ENCODE results near the gene KIFAP3.
A peak's percentile ranks its signal among the peaks of the same experiment; 100 is the strongest.
"Not testable (repeated sequence)": the region's sequence is repeated elsewhere in the genome, so short reads cannot be mapped to it uniquely, and the experiment has no call there.

KIFAP3 gene

GRCh38 chr1:170076952-170077351, 2.5 kb upstream of the KIFAP3 start:
- not testable (repeated sequence) for H2AFZ ChIP-seq (ENCODE audit: low read depth, low read length); H3K36me3 ChIP-seq (ENCODE audit: insufficient read depth, low read length); H3K4me1 ChIP-seq (ENCODE audit: insufficient read depth, low read length); H3K9me3 ChIP-seq (ENCODE audit: low read length); H3K27me3 ChIP-seq (ENCODE audit: insufficient read depth, low read length); H3K4me3 ChIP-seq (ENCODE audit: low read length)

GRCh38 chr1:170076199-170076598, 1.7 kb upstream of the KIFAP3 start:
- Histone ChIP-seq H3K4me1 (ENCODE audit: insufficient read depth, low read length) (peaks cover 6% of the 10 kb centered on the region), H3K9me3 (ENCODE audit: low read length) (no peaks in the 10 kb centered on the region), H2AFZ (ENCODE audit: low read depth, low read length) (no peak overlapping the region), H3K27me3 (ENCODE audit: insufficient read depth, low read length) (no peaks in the 10 kb centered on the region), H3K36me3 (ENCODE audit: insufficient read depth, low read length) (no peaks in the 10 kb centered on the region), H3K4me3 (ENCODE audit: low read length) (no peak overlapping the region)

- H2AFZ ChIP-seq (ENCODE audit: low read depth, low read length), result peak overlapping the region; percentile 94
- no peaks in the 10 kb centered on the region for H3K36me3 ChIP-seq (ENCODE audit: insufficient read depth, low read length)
- H3K4me3 ChIP-seq (ENCODE audit: low read length), result peak overlapping the region; percentile 66
These were observed 691 bp upstream of the KIFAP3 start for GRCh38 chr1:170075186-170075585.

GRCh38 chr1:170073893-170074249, 624 bp downstream of the KIFAP3 start:
- Histone ChIP-seq H3K36me3 (ENCODE audit: insufficient read depth, low read length) (no peaks in the 10 kb centered on the region), H3K4me3 (ENCODE audit: low read length) (peak overlapping the region; percentile 66), H2AFZ (ENCODE audit: low read depth, low read length) (peak overlapping the region; percentile 94), H3K27me3 (ENCODE audit: insufficient read depth, low read length) (no peaks in the 10 kb centered on the region), H3K9me3 (ENCODE audit: low read length) (no peaks in the 10 kb centered on the region), H3K4me1 (ENCODE audit: insufficient read depth, low read length) (peaks cover 6% of the 10 kb centered on the region)

More at GRCh38 chr1:170075186-170075585, 691 bp upstream of the KIFAP3 start:
- H3K4me1 ChIP-seq (ENCODE audit: insufficient read depth, low read length), result peaks cover 6% of the 10 kb centered on the region
- H3K27me3 ChIP-seq (ENCODE audit: insufficient read depth, low read length), result no peaks in the 10 kb centered on the region
- no peaks in the 10 kb centered on the region for H3K9me3 ChIP-seq (ENCODE audit: low read length)

GRCh38 chr1:170071378-170071777, 3.1 kb downstream of the KIFAP3 start:
- Histone ChIP-seq H3K9me3 (ENCODE audit: low read length) (no peaks in the 10 kb centered on the region), H3K4me3 (ENCODE audit: low read length) (no peak overlapping the region), H3K27me3 (ENCODE audit: insufficient read depth, low read length) (no peaks in the 10 kb centered on the region), H3K4me1 (ENCODE audit: insufficient read depth, low read length) (peaks cover 6% of the 10 kb centered on the region), H2AFZ (ENCODE audit: low read depth, low read length) (no peak overlapping the region), H3K36me3 (ENCODE audit: insufficient read depth, low read length) (no peaks in the 10 kb centered on the region)

GRCh38 chr1:170068923-170069322, 5.6 kb downstream of the KIFAP3 start:
- Histone ChIP-seq H3K36me3 (ENCODE audit: insufficient read depth, low read length) (no peaks in the 10 kb centered on the region), H3K27me3 (ENCODE audit: insufficient read depth, low read length) (no peaks in the 10 kb centered on the region), H2AFZ (ENCODE audit: low read depth, low read length) (no peak overlapping the region), H3K4me3 (ENCODE audit: low read length) (no peak overlapping the region), H3K4me1 (ENCODE audit: insufficient read depth, low read length) (peaks cover 3% of the 10 kb centered on the region), H3K9me3 (ENCODE audit: low read length) (no peaks in the 10 kb centered on the region)

GRCh38 chr1:170067253-170067819, 7.2 kb downstream of the KIFAP3 start:
- Histone ChIP-seq H2AFZ (ENCODE audit: low read depth, low read length) (no peak overlapping the region), H3K4me1 (ENCODE audit: insufficient read depth, low read length) (no peaks in the 10 kb centered on the region), H3K36me3 (ENCODE audit: insufficient read depth, low read length) (no peaks in the 10 kb centered on the region), H3K27me3 (ENCODE audit: insufficient read depth, low read length) (no peaks in the 10 kb centered on the region), H3K4me3 (ENCODE audit: low read length) (no peak overlapping the region), H3K9me3 (ENCODE audit: low read length) (no peaks in the 10 kb centered on the region)

- Histone ChIP-seq H3K27me3 (ENCODE audit: insufficient read depth, low read length) (no peaks in the 10 kb centered on the region), H3K9me3 (ENCODE audit: low read length) (no peaks in the 10 kb centered on the region), H2AFZ (ENCODE audit: low read depth, low read length) (no peak overlapping the region), H3K4me3 (ENCODE audit: low read length) (no peak overlapping the region), H3K36me3 (ENCODE audit: insufficient read depth, low read length) (no peaks in the 10 kb centered on the region), H3K4me1 (ENCODE audit: insufficient read depth, low read length) (no peaks in the 10 kb centered on the region)
These were observed 9.7 kb downstream of the KIFAP3 start for GRCh38 chr1:170064821-170065220.

- Histone ChIP-seq H3K4me1 (ENCODE audit: insufficient read depth, low read length) (no peaks in the 10 kb centered on the region), H3K9me3 (ENCODE audit: low read length) (no peaks in the 10 kb centered on the region), H2AFZ (ENCODE audit: low read depth, low read length) (no peak overlapping the region), H3K4me3 (ENCODE audit: low read length) (no peak overlapping the region), H3K27me3 (ENCODE audit: insufficient read depth, low read length) (no peaks in the 10 kb centered on the region), H3K36me3 (ENCODE audit: insufficient read depth, low read length) (no peaks in the 10 kb centered on the region)
These were observed 11.2 kb downstream of the KIFAP3 start for GRCh38 chr1:170063109-170063826.

- not testable (repeated sequence) for H3K4me1 ChIP-seq (ENCODE audit: insufficient read depth, low read length); H3K36me3 ChIP-seq (ENCODE audit: insufficient read depth, low read length); H3K9me3 ChIP-seq (ENCODE audit: low read length); H3K27me3 ChIP-seq (ENCODE audit: insufficient read depth, low read length); H2AFZ ChIP-seq (ENCODE audit: low read depth, low read length); H3K4me3 ChIP-seq (ENCODE audit: low read length)
These were observed 12.8 kb downstream of the KIFAP3 start for GRCh38 chr1:170061676-170062075.

GRCh38 chr1:170060015-170060520, 14.4 kb downstream of the KIFAP3 start:
- not testable (repeated sequence) for H3K36me3 ChIP-seq (ENCODE audit: insufficient read depth, low read length); H3K9me3 ChIP-seq (ENCODE audit: low read length); H3K4me1 ChIP-seq (ENCODE audit: insufficient read depth, low read length); H3K4me3 ChIP-seq (ENCODE audit: low read length); H2AFZ ChIP-seq (ENCODE audit: low read depth, low read length); H3K27me3 ChIP-seq (ENCODE audit: insufficient read depth, low read length)

GRCh38 chr1:170049176-170049800, 25.2 kb downstream of the KIFAP3 start:
- H3K4me1 ChIP-seq (ENCODE audit: insufficient read depth, low read length), result no peaks in the 10 kb centered on the region
- H3K36me3 ChIP-seq (ENCODE audit: insufficient read depth, low read length), result no peaks in the 10 kb centered on the region
- H3K27me3 ChIP-seq (ENCODE audit: insufficient read depth, low read length), result no peaks in the 10 kb centered on the region

GRCh38 chr1:170048515-170048914, 26.0 kb downstream of the KIFAP3 start:
- Histone ChIP-seq H3K27me3 (ENCODE audit: insufficient read depth, low read length) (no peaks in the 10 kb centered on the region), H3K9me3 (ENCODE audit: low read length) (no peaks in the 10 kb centered on the region), H3K36me3 (ENCODE audit: insufficient read depth, low read length) (no peaks in the 10 kb centered on the region), H3K4me3 (ENCODE audit: low read length) (no peak overlapping the region), H2AFZ (ENCODE audit: low read depth, low read length) (no peak overlapping the region), H3K4me1 (ENCODE audit: insufficient read depth, low read length) (no peaks in the 10 kb centered on the region)

More at GRCh38 chr1:170049176-170049800, 25.2 kb downstream of the KIFAP3 start:
- Histone ChIP-seq H3K9me3 (ENCODE audit: low read length) (no peaks in the 10 kb centered on the region), H2AFZ (ENCODE audit: low read depth, low read length) (no peak overlapping the region), H3K4me3 (ENCODE audit: low read length) (no peak overlapping the region)
